Measurements from ENCODE around the gene HSPA1B.
"Not testable (repeated sequence)": the region's sequence is repeated elsewhere in the genome, so short reads cannot be mapped to it uniquely, and the experiment has no call there.

The HSPA1B gene

GRCh38 chr6:31860349-31860748 lies 32.8 kb downstream of the HSPA1B start:
- DNase-seq, result no peak

GRCh38 chr6:31861150-31861549 lies 33.6 kb downstream of the HSPA1B start:
- no peak for DNase-seq

DNA sequence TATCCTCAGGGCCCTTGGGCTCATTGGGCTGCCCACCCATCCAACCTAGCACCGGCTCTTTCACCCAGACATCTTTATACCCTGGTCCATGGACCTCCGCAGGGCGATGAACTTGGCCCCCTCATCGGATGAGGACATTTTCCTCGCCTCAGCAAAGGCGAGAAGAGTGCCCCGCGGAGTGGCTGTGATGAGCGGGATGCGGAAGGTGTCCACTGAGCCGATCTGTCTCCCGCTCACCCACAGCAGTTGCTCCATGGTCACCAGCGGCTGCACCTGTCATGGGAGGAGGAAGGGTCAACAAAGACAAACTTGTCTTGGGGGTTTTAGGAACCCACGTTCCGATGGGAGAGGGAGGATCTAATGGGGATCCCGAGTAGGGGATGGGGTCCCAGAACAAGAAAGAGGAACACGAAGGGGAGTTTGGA lies 34.4 kb downstream of the HSPA1B start:
- DNase-seq, result no peak

DNA sequence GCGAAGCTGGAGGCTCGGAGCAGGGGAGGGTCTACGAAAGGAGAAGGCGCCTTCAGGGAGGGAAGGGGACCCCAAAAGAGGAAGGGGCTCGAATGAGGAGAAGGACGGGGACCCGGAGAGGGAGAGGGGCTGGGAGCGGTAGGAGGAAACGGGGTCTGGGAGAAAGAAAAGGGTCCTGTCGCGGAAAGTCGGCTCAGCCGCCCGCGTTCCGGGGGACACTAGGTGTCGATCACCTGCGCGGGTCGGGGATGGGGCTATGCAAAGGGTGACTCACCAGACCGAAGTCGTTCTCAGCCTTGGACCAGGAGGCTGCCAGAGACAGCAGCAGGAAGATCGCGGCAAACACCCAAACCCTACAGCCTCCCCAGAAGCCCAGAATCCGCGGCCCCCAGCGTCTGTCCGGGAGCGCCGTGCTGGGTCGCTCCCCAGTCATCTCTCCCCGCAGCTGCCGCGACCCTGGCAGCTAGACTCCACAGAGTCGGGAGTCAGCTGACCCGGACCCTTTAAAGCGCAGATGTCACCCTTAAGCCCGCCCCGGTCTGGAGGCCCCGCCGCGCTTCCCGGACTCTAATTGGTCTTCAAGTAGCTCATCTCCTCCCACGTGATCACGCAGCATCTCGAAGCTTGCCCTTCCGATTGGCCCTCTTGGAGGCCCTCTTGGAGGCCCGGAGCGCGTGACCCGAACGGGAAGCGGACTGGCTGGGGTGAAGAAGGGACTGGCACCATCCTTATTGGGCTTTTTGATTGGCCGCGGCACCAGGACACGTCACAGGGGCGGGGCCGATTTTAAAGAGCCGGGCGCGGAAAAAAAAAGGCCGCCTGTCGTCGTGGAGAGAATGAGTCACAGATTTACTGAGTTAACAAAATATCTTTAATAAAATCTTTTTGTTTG lies 35.1 kb downstream of the HSPA1B start, which contains the start of gene NEU1:
Gene NEU1 (minus strand): TSS at position 478 of the 892 bp plus-strand sequence. CDS start 45 bp downstream, at position 433.
- peak; percentile 99 for DNase-seq

GRCh38 chr6:31864123-31864562 lies 36.6 kb downstream of the HSPA1B start:
- DNase-seq, result not testable (repeated sequence)

DNA sequence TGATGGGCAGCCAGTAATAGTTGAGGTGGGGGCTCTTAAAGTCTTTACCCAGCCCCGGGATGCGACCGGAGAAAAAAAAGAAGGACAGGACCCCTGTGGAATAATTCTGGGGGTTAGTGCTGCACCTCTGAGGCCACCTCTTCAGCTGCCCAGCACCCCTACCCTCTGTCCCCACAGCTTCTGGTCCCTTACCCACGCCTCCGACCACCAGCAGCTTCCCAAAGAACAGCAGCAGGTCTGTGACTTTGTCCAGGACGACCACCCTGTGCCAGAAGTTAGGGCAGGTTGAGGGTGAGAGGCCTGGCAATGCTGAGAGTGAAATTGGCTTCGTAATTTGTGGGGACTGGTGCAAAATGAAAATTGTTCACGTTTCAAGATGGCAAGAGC lies 37.3 kb downstream of the HSPA1B start:
- no peak for DNase-seq

DNA sequence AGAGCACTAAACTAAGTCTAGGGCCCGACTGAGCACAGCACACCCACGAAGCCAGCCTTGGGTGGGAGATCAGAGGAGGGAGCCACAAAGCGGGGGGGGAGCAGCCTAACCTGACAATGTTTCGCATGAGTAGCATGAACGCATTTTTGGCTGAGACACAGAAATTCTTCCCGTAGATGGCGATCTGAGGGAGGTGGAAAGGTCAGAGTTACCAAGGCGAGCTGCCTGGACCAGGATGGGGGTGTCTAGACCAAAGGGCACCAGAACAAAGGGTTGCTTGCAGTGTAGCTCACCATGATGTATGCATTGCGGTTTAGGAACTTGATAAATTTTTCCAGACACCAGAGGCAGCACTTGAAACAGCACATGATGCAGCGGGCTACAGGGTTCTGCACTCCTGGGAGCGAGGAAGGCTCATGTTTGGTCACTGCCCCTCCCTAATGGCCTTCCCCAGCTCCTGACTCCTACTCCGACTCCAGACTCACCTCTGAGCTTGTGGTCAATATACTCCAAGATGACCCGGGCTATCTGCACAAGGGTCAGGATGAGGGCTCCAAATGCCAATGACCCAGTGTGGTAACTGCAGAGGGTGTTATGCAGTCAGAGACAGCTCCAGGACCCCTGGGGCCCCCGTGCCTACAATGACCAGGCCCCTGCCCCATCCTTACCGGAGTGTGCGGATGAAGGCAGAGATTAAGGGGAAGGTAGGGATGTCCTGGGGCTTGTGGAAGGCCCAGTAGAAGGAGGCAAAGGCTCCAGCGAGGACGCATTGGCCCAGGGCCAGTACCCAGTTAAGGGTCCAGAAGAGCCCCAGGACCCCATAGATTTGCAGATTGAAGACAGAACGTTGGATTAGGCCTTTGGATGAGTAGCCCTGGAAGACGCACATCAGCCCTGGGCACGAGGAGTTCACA lies 37.9 kb downstream of the HSPA1B start:
- DNase-seq, result no peak

DNA sequence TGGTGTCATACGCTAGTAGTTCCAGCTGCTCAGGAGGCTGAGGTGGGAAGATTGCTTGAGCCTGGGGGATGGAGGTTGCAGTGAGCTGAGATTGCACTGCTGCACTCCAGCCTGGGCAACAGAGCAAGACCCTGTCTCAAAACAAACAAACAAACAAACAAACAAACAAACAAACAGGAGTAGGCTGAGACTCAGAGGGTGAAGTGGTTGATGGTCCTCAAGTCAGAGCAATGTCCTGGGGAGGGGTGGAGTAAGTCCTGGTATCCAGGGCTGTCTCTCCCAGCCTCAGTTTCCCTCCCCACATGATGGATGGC lies 41.1 kb downstream of the HSPA1B start:
- DNase-seq, result not testable (repeated sequence)

- no peak for DNase-seq
These were observed 41.8 kb downstream of the HSPA1B start for GRCh38 chr6:31869343-31869742.

GRCh38 chr6:31870385-31870921 lies 42.9 kb downstream of the HSPA1B start:
- no peak for DNase-seq

DNA sequence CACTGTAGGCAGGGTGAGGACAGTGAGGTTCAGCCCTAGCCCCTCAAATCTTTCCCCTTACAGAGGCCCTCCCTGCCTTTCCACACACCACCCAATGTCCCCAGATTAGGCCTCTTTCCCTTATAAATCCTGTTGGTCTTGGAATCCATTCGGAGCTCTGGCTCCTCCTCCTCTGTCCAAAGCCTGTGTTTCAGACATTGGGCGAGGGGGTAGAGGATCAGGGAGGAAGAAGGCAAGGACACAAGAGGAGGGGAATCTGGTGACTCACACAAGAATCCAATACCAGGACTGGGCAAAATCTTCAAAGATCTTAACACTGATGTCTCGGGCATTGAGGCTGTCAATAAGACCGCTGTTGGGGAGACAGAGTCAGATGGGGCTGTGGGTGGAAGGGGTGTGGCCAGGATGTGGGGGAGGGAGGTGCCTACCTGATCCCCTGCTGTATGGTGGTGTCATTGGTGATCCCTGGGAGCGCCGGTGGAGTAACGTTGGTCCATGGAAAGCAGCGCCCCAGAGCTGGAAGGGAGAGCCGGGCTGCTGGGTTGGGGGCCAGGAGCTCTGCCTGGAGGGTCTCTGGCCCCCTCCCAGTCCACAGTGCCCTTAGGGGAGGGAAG lies 43.6 kb downstream of the HSPA1B start:
- no peak for DNase-seq

DNA sequence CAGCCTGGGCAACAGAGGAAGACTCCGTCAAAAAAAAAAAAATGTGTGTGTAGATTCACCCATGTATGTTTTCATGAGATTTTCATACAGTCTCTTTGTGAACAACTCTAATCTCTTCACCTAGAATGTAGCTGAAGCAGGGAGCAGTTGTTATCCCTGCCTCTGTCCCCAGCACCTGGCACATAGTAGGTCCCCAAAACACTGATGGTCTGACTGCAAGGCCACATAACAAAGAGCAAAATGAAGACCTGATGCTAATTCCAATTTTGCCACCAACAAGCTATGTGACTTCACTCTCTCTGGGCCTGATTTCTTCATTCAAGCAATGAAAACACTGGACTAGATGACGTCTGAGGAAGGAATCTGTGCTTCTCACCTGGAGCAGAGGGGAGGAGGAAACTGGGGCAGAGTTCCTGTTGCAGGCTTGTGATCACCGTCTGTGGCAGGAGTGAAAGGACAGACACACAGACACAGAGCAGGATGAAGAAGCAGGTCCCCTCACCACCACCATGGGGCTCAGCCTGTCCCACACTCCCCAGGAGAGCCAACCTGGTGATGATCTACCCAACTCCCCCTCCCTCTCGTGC lies 46.6 kb downstream of the HSPA1B start:
- no peak for DNase-seq

- no peak for DNase-seq
These were observed 47.5 kb downstream of the HSPA1B start for GRCh38 chr6:31874836-31875572.

DNA sequence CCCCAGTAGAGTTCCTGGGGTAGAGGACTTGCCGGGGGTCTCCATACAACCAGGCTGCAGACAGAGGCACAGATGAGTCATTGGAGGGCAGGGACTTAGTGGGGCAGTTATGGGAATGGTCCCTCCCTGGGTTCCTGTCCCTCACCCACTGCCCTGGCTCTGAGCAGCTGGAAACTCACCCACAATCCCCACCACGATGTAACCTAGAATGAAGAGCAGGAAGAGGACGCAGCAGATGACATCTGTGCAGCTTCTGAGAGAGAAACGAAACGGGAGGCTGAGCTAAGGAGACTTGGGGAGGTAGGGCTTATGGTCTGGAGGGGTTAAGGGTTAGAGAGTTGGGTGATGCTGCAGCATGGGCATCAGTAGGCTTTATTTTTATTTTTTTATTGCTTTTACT lies 48.3 kb downstream of the HSPA1B start:
- no peak for DNase-seq

DNA sequence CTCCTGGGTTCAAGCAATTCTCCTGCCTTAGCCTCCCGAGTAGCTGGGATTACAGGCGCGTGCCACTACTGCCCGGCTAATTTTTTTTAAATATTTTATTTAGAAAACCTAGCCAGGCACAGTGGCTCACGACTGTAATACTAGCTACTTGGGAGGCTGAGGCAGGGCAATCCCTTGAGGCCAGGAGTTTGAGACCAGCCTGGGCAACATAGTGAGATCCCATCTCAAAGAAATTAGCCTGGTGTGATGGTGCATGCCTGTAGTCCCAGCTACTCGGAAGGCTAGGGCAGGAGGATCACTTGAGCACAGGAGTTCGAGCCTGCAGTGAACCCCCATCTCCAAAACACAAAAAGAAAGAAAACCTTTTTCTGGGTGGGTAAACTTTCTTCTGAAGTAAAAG lies 48.8 kb downstream of the HSPA1B start:
- no peak for DNase-seq

DNA sequence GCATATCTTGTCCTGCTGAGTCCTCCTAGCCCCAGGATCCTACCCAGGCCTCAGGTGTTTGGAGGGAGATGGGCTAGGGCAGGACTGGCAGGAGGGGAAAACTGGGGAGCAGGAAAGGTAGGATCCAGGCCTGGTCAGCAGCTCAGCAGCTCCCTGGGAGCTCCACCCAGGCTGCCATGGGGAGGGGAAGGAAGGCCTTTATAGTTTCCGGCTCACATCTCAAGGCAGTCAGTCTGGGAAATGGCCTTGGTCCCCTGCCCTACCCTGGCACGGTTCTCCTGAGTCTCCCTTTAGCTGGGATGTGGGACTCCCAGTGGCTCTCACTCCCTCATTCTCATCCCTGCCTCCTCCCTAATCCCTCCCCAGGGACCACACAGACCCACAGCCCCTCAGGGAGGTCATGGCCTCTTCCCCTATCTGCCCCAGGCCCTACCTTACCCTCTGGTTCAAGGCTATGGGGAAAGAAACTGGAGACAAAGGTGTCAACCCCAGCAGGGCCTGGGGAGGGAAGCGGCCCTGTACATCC lies 49.6 kb downstream of the HSPA1B start:
- DNase-seq, result no peak

GRCh38 chr6:31877651-31878161 lies 50.2 kb downstream of the HSPA1B start:
- DNase-seq, result no peak

DNA sequence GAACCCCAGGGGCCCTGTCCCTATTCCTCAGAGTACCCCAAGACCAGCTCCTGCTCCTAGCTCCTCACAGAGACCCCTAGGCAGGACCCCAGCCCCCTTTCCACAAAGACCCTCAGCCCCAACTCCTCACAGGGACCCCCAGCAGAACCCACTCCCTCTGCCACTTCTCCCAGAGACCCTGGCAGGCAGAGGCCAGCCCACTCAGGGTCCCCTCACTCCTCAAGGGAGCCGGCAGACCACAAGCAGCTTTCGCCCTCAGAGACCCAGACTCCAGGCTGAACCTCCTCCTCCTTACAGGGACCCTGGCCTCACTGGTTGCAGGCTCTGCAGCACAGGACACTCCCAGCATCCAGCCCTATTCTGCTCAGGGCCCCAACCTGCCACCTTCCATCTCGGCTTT lies 50.7 kb downstream of the HSPA1B start:
- no peak for DNase-seq

DNA sequence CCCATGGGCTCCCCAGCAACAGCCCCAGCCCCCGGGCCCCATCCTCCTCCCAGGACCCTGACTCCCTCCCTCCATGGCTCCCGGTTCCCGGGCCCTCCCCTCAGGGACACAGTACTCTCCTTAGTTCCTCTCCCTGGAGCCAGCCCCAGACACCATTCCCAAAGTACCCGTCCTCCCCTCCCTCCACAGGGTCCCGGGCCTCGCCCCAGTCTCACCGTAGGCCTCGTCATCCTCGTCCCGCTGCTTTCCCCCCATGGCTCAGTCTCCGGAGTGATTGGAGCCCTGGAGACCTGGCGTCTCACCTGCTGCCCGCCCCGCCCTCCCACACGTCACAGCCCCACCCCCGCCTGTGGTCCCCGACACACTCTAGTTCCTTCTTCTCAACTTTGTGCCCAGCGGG lies 51.2 kb downstream of the HSPA1B start, which contains the start of gene SLC44A4:
Gene SLC44A4 (minus strand): TSS at position 272 of the 400 bp plus-strand sequence. CDS start 17 bp downstream, at position 255.
- DNase-seq, result no peak

DNA sequence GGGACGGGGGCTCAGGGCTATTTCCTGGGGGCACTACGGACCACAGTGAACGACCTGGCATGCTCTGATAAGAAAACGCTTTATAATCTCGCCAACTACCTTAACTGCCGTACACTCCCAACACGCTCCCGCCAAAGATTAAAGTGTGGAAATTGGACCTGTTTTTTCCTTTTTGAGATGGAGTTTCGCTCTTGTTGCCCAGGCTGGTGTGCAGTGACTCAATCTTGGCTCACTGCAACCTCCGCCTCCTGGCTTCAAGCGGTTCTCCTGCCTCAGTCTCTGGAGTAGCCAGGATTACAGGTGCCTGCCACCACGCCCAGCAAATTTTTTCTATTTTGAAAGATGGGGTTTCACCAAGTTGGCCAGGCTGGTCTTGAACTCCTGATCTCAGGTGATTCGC lies 51.6 kb downstream of the HSPA1B start:
- no peak for DNase-seq

Data from stimulated activated naive CD4-positive, alpha-beta T cell treated with Interleukin-2 at 50 U/mL for 16 hours (primary cell).